Mesenchymal stem cell (in vitro differentiated cells and primary cell): ENCODE measurements around the gene FAM90A26.
"Not testable (repeated sequence)": the region's sequence is repeated elsewhere in the genome, so short reads cannot be mapped to it uniquely, and the experiment has no call there.

Experiments
- DNase-seq: peaks from one replicate; pipeline ENCODE4 v3.0.0-alpha.2; 2013
- H2AFZ ChIP-seq: one replicate; pipeline ENCODE4 v1.6.1; 2013; ENCODE audit warnings: low read depth, mild to moderate bottlenecking, control low read depth, inconsistent platforms, low read length, moderate library complexity
- H2AK5ac ChIP-seq: 2 replicates; pipeline ENCODE4 v1.6.1; 2013; ENCODE audit warnings: low read length, moderate library complexity, mild to moderate bottlenecking, inconsistent platforms; ENCODE audit not compliant: severe bottlenecking
- H2BK120ac ChIP-seq: one replicate; pipeline ENCODE4 v1.6.1; 2013; ENCODE audit warnings: low read depth, mild to moderate bottlenecking, inconsistent platforms, low read length, moderate library complexity
- H2BK12ac ChIP-seq, 2 experiments: one replicate each; pipeline ENCODE4 v1.6.1; 2013; ENCODE audit warnings: inconsistent platforms in 2 of 2, low read length in 2 of 2, mild to moderate bottlenecking in 2 of 2, moderate library complexity in 2 of 2, control low read depth in 1 of 2
- H2BK15ac ChIP-seq: one replicate; pipeline ENCODE4 v1.6.1; 2013; ENCODE audit warnings: mild to moderate bottlenecking, low read depth, inconsistent platforms; ENCODE audit not compliant: poor library complexity, severe bottlenecking
- H2BK5ac ChIP-seq: 2 replicates; pipeline ENCODE4 v1.6.1; 2013; ENCODE audit warnings: low read depth, mild to moderate bottlenecking, low read length, control low read depth, inconsistent platforms; ENCODE audit not compliant: poor library complexity, severe bottlenecking
- H3K14ac ChIP-seq, 2 experiments: one replicate each; pipeline ENCODE4 v1.6.1; 2013; ENCODE audit warnings: inconsistent platforms in 2 of 2, low read length in 2 of 2, control low read depth in 1 of 2, mild to moderate bottlenecking in 1 of 2, moderate library complexity in 1 of 2
- H3K18ac ChIP-seq, 2 experiments: one replicate each; pipeline ENCODE4 v1.6.1; 2013; ENCODE audit warnings: inconsistent platforms in 2 of 2, low read length in 2 of 2, control low read depth in 1 of 2, low read depth in 1 of 2, mild to moderate bottlenecking in 1 of 2
- H3K23ac ChIP-seq, 2 experiments: one replicate each; pipeline ENCODE4 v1.6.1; 2013; ENCODE audit warnings: inconsistent platforms in 2 of 2, low read length in 2 of 2, mild to moderate bottlenecking in 2 of 2, moderate library complexity in 2 of 2, control low read depth in 1 of 2
- H3K27ac ChIP-seq: 2 replicates; pipeline ENCODE4 v1.5.1; 2013; ENCODE audit warnings: mild to moderate bottlenecking, moderate library complexity, low read length, control low read depth, inconsistent platforms; ENCODE audit not compliant: poor library complexity, severe bottlenecking
- H3K27me3 ChIP-seq, 2 experiments: 2 replicates each; pipeline versions ENCODE4 v1.6.1 to v1.7.0; 2013; ENCODE audit warnings: low read length in 2 of 2, mild to moderate bottlenecking in 2 of 2, moderate library complexity in 2 of 2, control low read depth in 1 of 2, inconsistent platforms in 1 of 2; ENCODE audit not compliant: control insufficient read depth in 1 of 2, insufficient read depth in 1 of 2
- H3K36me3 ChIP-seq, 2 experiments: 2 replicates each; pipeline versions ENCODE4 v1.6.1 to v1.7.0; 2013; ENCODE audit warnings: low read length in 2 of 2, control low read depth in 1 of 2, inconsistent platforms in 1 of 2, low read depth in 1 of 2, mild to moderate bottlenecking in 1 of 2; ENCODE audit not compliant: insufficient read depth in 2 of 2, control insufficient read depth in 1 of 2
- H3K4ac ChIP-seq, 2 experiments: one replicate each; pipeline ENCODE4 v1.6.1; 2013; ENCODE audit warnings: inconsistent platforms in 2 of 2, low read length in 2 of 2, mild to moderate bottlenecking in 2 of 2, moderate library complexity in 2 of 2, control low read depth in 1 of 2, low read depth in 1 of 2
- H3K4me1 ChIP-seq: 2 replicates; pipeline ENCODE4 v1.6.1; 2013; ENCODE audit warnings: low read depth, low read length, control low read depth; ENCODE audit not compliant: control insufficient read depth, insufficient read depth
- H3K4me2 ChIP-seq: 2 replicates; pipeline ENCODE4 v1.6.1; 2013; ENCODE audit warnings: low read length, mild to moderate bottlenecking, inconsistent platforms; ENCODE audit not compliant: poor library complexity, severe bottlenecking
- H3K4me3 ChIP-seq, 2 experiments: 2 replicates each; pipeline versions ENCODE4 v1.5.1 to v1.7.0; 2013; ENCODE audit warnings: low read length in 2 of 2, mild to moderate bottlenecking in 2 of 2, control low read depth in 1 of 2, low read depth in 1 of 2; ENCODE audit not compliant: insufficient read depth in 1 of 2
- H3K79me1 ChIP-seq: replicated peaks from 2 replicates; pipeline ENCODE4 v1.6.1; 2013; ENCODE audit warnings: mild to moderate bottlenecking, control low read depth, low read length, inconsistent platforms; ENCODE audit not compliant: poor library complexity, severe bottlenecking
- H3K9ac ChIP-seq: 2 replicates; pipeline ENCODE4 v1.7.0; 2013; ENCODE audit warnings: mild to moderate bottlenecking, low read length, moderate library complexity
- H3K9me3 ChIP-seq: 2 replicates; pipeline ENCODE4 v1.7.0; 2013; ENCODE audit warnings: mild to moderate bottlenecking, low read length; ENCODE audit not compliant: control insufficient read depth
- H4K8ac ChIP-seq: one replicate; pipeline ENCODE4 v1.6.1; 2013; ENCODE audit warnings: inconsistent platforms, mild to moderate bottlenecking, low read length, moderate library complexity
- H4K91ac ChIP-seq: one replicate; pipeline ENCODE4 v1.6.1; 2013; ENCODE audit warnings: mild to moderate bottlenecking, low read length, inconsistent platforms
- WGBS: methylation state at CpG from one replicate; pipeline ENCODE4 v1.1.7; 2013; ENCODE audit warnings: mixed read lengths; 5-methylcytosine and 5-hydroxymethylcytosine counted together

Gene FAM90A26

DNA sequence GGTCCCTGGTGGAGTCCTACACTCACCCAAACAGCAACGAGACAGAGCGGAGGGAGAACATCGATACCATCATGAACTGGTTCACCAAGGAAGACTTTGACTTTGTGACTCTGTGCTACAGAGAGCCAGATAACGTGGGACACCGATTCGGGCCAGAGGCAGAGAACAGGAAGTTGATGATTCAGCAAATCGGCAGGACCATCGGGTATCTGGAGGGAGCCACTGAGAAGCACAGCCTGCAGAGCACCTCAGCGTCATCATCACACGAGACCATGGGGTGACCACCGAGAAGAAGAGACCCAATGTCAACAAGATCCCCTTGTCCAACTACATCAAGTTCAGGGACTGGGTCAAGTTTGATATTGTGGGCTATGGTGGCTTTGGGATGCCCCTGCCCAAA, 29.2 kb upstream of the FAM90A26 start:
- not testable (repeated sequence) for H3K18ac ChIP-seq, H3K14ac ChIP-seq, H4K8ac ChIP-seq, H2BK120ac ChIP-seq, H3K4me2 ChIP-seq, H3K4me1 ChIP-seq, H3K23ac ChIP-seq, H2AK5ac ChIP-seq, H3K79me1 ChIP-seq, H2AFZ ChIP-seq, H3K27me3 ChIP-seq, H3K27ac ChIP-seq, H3K9me3 ChIP-seq, H2BK5ac ChIP-seq, H3K4me3 ChIP-seq, H3K9ac ChIP-seq, H4K91ac ChIP-seq, H2BK12ac ChIP-seq, H2BK15ac ChIP-seq, H3K36me3 ChIP-seq, DNase-seq, H3K4ac ChIP-seq
- 77% methylated on average over 9 of the region's 11 CpGs for WGBS

DNA sequence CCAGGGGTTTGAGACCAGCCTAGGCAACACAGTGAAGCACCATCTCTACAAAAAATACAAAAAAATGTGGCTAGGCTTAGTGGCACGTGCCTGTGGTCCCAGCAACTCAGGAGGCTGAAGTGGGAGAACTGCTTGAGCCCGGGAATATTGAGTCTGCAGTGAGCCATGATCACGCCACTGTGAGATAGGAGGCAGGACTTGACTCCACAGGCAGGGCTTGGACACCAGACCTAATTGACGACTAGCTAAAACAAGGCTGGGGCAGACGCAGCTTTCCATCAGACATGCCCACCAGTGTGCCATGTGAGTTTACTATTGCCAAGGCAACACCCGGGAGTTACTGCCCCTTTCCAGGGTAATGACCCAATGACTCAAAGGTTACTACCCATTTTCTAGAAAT, 27.4 kb upstream of the FAM90A26 start:
- not testable (repeated sequence) for H3K27ac ChIP-seq
- WGBS, result 71% methylated on average over 6 of the region's 6 CpGs

GRCh38 chr4:9143421-9144080, 26.7 kb upstream of the FAM90A26 start:
- WGBS, result 85% methylated on average over 27 of the region's 27 CpGs
- peak overlapping the region; percentile 39 for H4K91ac ChIP-seq
- H3K27me3 ChIP-seq, result no peaks in the 10 kb centered on the region
- no peaks in the 10 kb centered on the region for H3K36me3 ChIP-seq
- DNase-seq, result no peak
- H3K14ac ChIP-seq, result no peak overlapping the region
- no peak overlapping the region for H3K9ac ChIP-seq
- H3K18ac ChIP-seq, result no peak overlapping the region
- no peaks in the 10 kb centered on the region for H3K9me3 ChIP-seq
- no peak overlapping the region for H3K4me3 ChIP-seq
- H3K4ac ChIP-seq, result no peak overlapping the region
- H2BK5ac ChIP-seq, result no peak overlapping the region
- H2AK5ac ChIP-seq, result no peak overlapping the region
- H3K27ac ChIP-seq, result no peak overlapping the region
- no peak overlapping the region for H4K8ac ChIP-seq
- H3K23ac ChIP-seq, result no peak overlapping the region
- no peak overlapping the region for H2AFZ ChIP-seq
- no peak overlapping the region for H2BK15ac ChIP-seq
- no peak overlapping the region for H2BK12ac ChIP-seq
- H3K79me1 ChIP-seq, result no peaks in the 10 kb centered on the region
- no peak overlapping the region for H2BK120ac ChIP-seq
- no peaks in the 10 kb centered on the region for H3K4me1 ChIP-seq
- H3K4me2 ChIP-seq, result no peak overlapping the region

More for the DNA sequence above, 27.4 kb upstream of the FAM90A26 start:
- H3K27me3 ChIP-seq, H3K36me3 ChIP-seq, H3K9me3 ChIP-seq, H4K91ac ChIP-seq, H2BK5ac ChIP-seq, H3K4me3 ChIP-seq, H3K79me1 ChIP-seq, H2BK120ac ChIP-seq, H3K18ac ChIP-seq, H3K14ac ChIP-seq, H2BK15ac ChIP-seq, H2AFZ ChIP-seq, DNase-seq, H3K4me1 ChIP-seq, H4K8ac ChIP-seq, H3K4ac ChIP-seq, H3K23ac ChIP-seq, H2BK12ac ChIP-seq, H3K4me2 ChIP-seq, H3K9ac ChIP-seq, H2AK5ac ChIP-seq: not testable (repeated sequence)

DNA sequence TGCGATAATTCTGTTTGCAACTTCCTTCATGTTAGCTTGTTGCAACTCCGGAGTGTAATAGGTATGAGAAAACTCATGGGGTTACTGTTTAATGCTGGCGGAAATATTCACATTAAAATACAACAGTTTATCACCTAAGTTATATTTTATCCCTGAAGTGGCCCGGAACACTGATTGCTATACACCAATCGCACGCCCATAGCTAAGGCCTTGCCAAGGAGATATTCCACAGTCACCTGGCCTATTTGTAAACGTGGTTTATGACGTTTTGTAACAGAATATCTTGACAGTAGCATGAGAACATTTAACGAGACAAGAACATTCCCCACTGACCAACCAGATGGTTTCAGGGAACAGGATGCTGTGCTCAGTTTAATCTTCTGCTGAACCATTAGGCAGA, 23.2 kb upstream of the FAM90A26 start:
- Histone ChIP-seq H3K4me2 (no peak overlapping the region), H3K14ac (no peak overlapping the region), H2BK5ac (no peak overlapping the region), H3K4me1 (no peaks in the 10 kb centered on the region), H2BK12ac (no peak overlapping the region), H2BK120ac (no peak overlapping the region), H3K27me3 (no peaks in the 10 kb centered on the region), H3K23ac (no peak overlapping the region), H4K8ac (no peak overlapping the region), H4K91ac (no peak overlapping the region), H3K27ac (no peak overlapping the region), H3K9me3 (no peaks in the 10 kb centered on the region), H2AFZ (no peak overlapping the region), H3K9ac (no peak overlapping the region), H2BK15ac (no peak overlapping the region), H3K79me1 (no peaks in the 10 kb centered on the region), H2AK5ac (no peak overlapping the region), H3K4me3 (no peak overlapping the region), H3K18ac (no peak overlapping the region), H3K36me3 (no peaks in the 10 kb centered on the region), H3K4ac (no peak overlapping the region)
- no peak for DNase-seq
- 68% methylated on average over 7 of the region's 9 CpGs for WGBS
